Spleen (tissue), 7 donors: Measurements from ENCODE around the gene DNAJB8.

Experiments
- CTCF ChIP-seq, 11 experiments: fragments of 200-600 bp in 7 of 11; fragments of 450-650 bp in 4 of 11; sonication (generic) in 4 of 11; IDR thresholded peaks in 8 of 11; conservative IDR thresholded peaks in 3 of 11; 1 replicate in 7 of 11; 2 replicates in 4 of 11; pipeline versions ENCODE4 v1.4.0 to v1.8.0; 2016 to 2021; ENCODE audit warnings: antibody characterized with exemption in 11 of 11, inconsistent platforms in 4 of 11, mild to moderate bottlenecking in 1 of 11
- POLR2A ChIP-seq, 3 donors: fragments of 450-650 bp; IDR thresholded peaks; one replicate each; pipeline ENCODE4 v1.5.1; 2017; ENCODE audit warnings: antibody characterized with exemption in 3 of 3, mild to moderate bottlenecking in 1 of 3
- donor health status: DM: no; HTN: no; CAD: no; lungs with moderate emphysema.
- donor health status: DM: no; HTN: no; CAD: no.
- donor health status: DM: no; HTN: no; CAD: no.

GRCh38 chr3:128424508-128425069 is 42.1 kb downstream of the DNAJB8 start:
- TF ChIP-seq POLR2A (IDR thresholded peaks at IDR 0.05) (no peak), CTCF (IDR thresholded peaks at IDR 0.05 in 8 of 11, conservative IDR thresholded peaks at IDR 0.05 in 3 of 11) (no peak)
